T-helper 1 cell (primary cell): ENCODE measurements around the gene LCE6A.

Experiments used
- DNase-seq, 5 donors: peaks; one replicate each; pipeline ENCODE4 v3.0.0-alpha.2; 2012 to 2020

LCE6A gene

GRCh38 chr1:152876827-152877226 is 34.2 kb downstream of the LCE6A start:
- DNase-seq: no peak

- no peak for DNase-seq
Measured at GRCh38 chr1:152878042-152878441, 35.4 kb downstream of the LCE6A start, which contains the start of gene SMCP. Gene SMCP (plus strand): TSS chr1:152878322. CDS start chr1:152884423, 6,101 bp downstream.

GRCh38 chr1:152879559-152880198 is 37.0 kb downstream of the LCE6A start:
- no peak for DNase-seq

GRCh38 chr1:152880316-152880715 is 37.7 kb downstream of the LCE6A start:
- no peak for DNase-seq

- no peak for DNase-seq
Measured at GRCh38 chr1:152880907-152881306, 38.3 kb downstream of the LCE6A start.

- DNase-seq: no peak
Measured at GRCh38 chr1:152884085-152884484, 41.4 kb downstream of the LCE6A start.

GRCh38 chr1:152884506-152884905 is 41.9 kb downstream of the LCE6A start:
- DNase-seq: no peak

GRCh38 chr1:152884966-152885624 is 42.4 kb downstream of the LCE6A start:
- DNase-seq: no peak

- DNase-seq: no peak
Measured at GRCh38 chr1:152886085-152886484, 43.4 kb downstream of the LCE6A start.

GRCh38 chr1:152886758-152887409 is 44.2 kb downstream of the LCE6A start:
- DNase-seq: no peak

- no peak for DNase-seq
Measured at GRCh38 chr1:152888126-152888525, 45.5 kb downstream of the LCE6A start.
